GM21786 (cell line): ENCODE results near the gene CDC25B.
A peak's percentile ranks its signal among the peaks of the same experiment; 100 is the strongest.
"Not testable (repeated sequence)": the region's sequence is repeated elsewhere in the genome, so short reads cannot be mapped to it uniquely, and the experiment has no call there.

ENCODE experiments used
- ATAC-seq: cut with Tn5 transposase; IDR thresholded peaks from one replicate; pipeline ENCODE4 v1.9.1; 2021; ENCODE audit not compliant: unreplicated experiment

The CDC25B gene

GRCh38 chr20:3821996-3822395 is 25.9 kb downstream of the CDC25B start:
- no peak for ATAC-seq

- no peak for ATAC-seq
Measured at GRCh38 chr20:3823881-3824280, 27.8 kb downstream of the CDC25B start.

GRCh38 chr20:3825526-3825925 is 29.4 kb downstream of the CDC25B start:
- no peak for ATAC-seq

GRCh38 chr20:3826420-3826819 is 30.3 kb downstream of the CDC25B start:
- ATAC-seq = no peak

- no peak for ATAC-seq
Measured at GRCh38 chr20:3828798-3829197, 32.7 kb downstream of the CDC25B start.

GRCh38 chr20:3829891-3830290 is 33.8 kb downstream of the CDC25B start:
- not testable (repeated sequence) for ATAC-seq

- ATAC-seq = no peak
Measured at GRCh38 chr20:3836132-3836531, 40.0 kb downstream of the CDC25B start.

- no peak for ATAC-seq
Measured at GRCh38 chr20:3839328-3839727, 43.2 kb downstream of the CDC25B start.

- not testable (repeated sequence) for ATAC-seq
Measured at GRCh38 chr20:3840201-3840600, 44.1 kb downstream of the CDC25B start.

GRCh38 chr20:3842348-3842930 is 46.3 kb downstream of the CDC25B start:
- no peak for ATAC-seq

GRCh38 chr20:3843490-3843889 is 47.4 kb downstream of the CDC25B start:
- no peak for ATAC-seq

GRCh38 chr20:3843990-3844619 is 48.0 kb downstream of the CDC25B start:
- not testable (repeated sequence) for ATAC-seq

- ATAC-seq = no peak
Measured at GRCh38 chr20:3846378-3846739, 50.2 kb downstream of the CDC25B start.

- ATAC-seq = peak; percentile 88
Measured at GRCh38 chr20:3846740-3847428, 50.8 kb downstream of the CDC25B start, which contains the start of gene MAVS. TSS of gene MAVS (plus strand) at chr20:3846834. CDS start at chr20:3854625, 7,791 bp downstream.

GRCh38 chr20:3847429-3847940 is 51.4 kb downstream of the CDC25B start:
- no peak for ATAC-seq

GRCh38 chr20:3848565-3848964 is 52.5 kb downstream of the CDC25B start:
- no peak for ATAC-seq

GRCh38 chr20:3854462-3854871 is 58.4 kb downstream of the CDC25B start:
- no peak for ATAC-seq
